Measurements from ENCODE around the gene TM2D3. TPM values are rescaled to one million over a fixed set of nuclear protein-coding genes. Genes with fewer than 3 reads are reported as not detected.

Gene TM2D3
- total RNA-seq, 1 experiment from 2014 or later, result 34.7 TPM

- Mint-ChIP-seq H3K4me1 (ENCODE audit: low read depth, unreplicated experiment) (peaks cover 4% of the 10 kb centered on the region), H3K9me3 (ENCODE audit: unreplicated experiment) (no peaks in the 10 kb centered on the region), H3K36me3 (ENCODE audit: insufficient read depth, unreplicated experiment) (peaks cover 6% of the 10 kb centered on the region), H3K4me3 (ENCODE audit: unreplicated experiment) (peak overlapping the region; percentile 79), H3K27me3 (ENCODE audit: insufficient read depth, unreplicated experiment) (no peaks in the 10 kb centered on the region), H3K27ac (ENCODE audit: unreplicated experiment) (peak overlapping the region; percentile 66)
- Histone ChIP-seq H3K4me3 (ENCODE audit: low read depth, low read length) (peak overlapping the region; percentile 73), H3K9me3 (no peaks in the 10 kb centered on the region), H3K4me1 (peaks cover 9% of the 10 kb centered on the region), H3K27me3 (replicated peaks; ENCODE audit: control insufficient read depth, insufficient read depth, low read length) (no peaks in the 10 kb centered on the region), H3K36me3 (ENCODE audit: control insufficient read depth, insufficient read depth, low read length) (no peaks in the 10 kb centered on the region)
- DNase-seq, result peak in 1 of 2 experiments; percentile 49
- no peak for TF ChIP-seq CTCF (IDR thresholded peaks at IDR 0.05; ENCODE audit: insufficient read depth in 1 of 2, low read depth in 1 of 2, low read length in 1 of 2, severe bottlenecking in 1 of 2, unreplicated experiment in 1 of 2)
- BruUV-seq (replicated peaks), result TSS peak; percentile 89
- intact Hi-C loops (cut with micrococcal nuclease; ENCODE audit: unreplicated experiment), result no loop called here
- CTCF ChIA-PET, result interaction anchor here (0.6 kb wide), 1 partner anchor 11 kb away, joined by 3 read pairs; no protein-coding TSS in a partner anchor
- POLR2A ChIA-PET, result no interaction called here
These were observed 727 bp upstream of the TM2D3 start for GRCh38 chr15:101652786-101653430.

- Mint-ChIP-seq H3K4me3 (ENCODE audit: unreplicated experiment) (peak overlapping the region; percentile 79), H3K9me3 (ENCODE audit: unreplicated experiment) (no peaks in the 10 kb centered on the region), H3K27ac (ENCODE audit: unreplicated experiment) (peak overlapping the region; percentile 66), H3K36me3 (ENCODE audit: insufficient read depth, unreplicated experiment) (peaks cover 6% of the 10 kb centered on the region), H3K27me3 (ENCODE audit: insufficient read depth, unreplicated experiment) (no peaks in the 10 kb centered on the region), H3K4me1 (ENCODE audit: low read depth, unreplicated experiment) (peaks cover 4% of the 10 kb centered on the region)
- no peak for DNase-seq
- intact Hi-C loops (cut with micrococcal nuclease; ENCODE audit: unreplicated experiment), result loop anchor here (2.0 kb wide), 1 partner anchor 355 kb away; no protein-coding TSS in a partner anchor
- Histone ChIP-seq H3K9me3 (no peaks in the 10 kb centered on the region), H3K27me3 (replicated peaks; ENCODE audit: control insufficient read depth, insufficient read depth, low read length) (no peaks in the 10 kb centered on the region), H3K36me3 (ENCODE audit: control insufficient read depth, insufficient read depth, low read length) (no peaks in the 10 kb centered on the region), H3K4me1 (peaks cover 9% of the 10 kb centered on the region), H3K4me3 (ENCODE audit: low read depth, low read length) (peak overlapping the region; percentile 73)
- ChIA-PET CTCF (interaction anchor here (0.6 to 1.3 kb wide), 3 partner anchors 10 to 363 kb away, joined by 3 to 5 read pairs (median 3); no protein-coding TSS in a partner anchor), POLR2A (no interaction called here)
- no TSS peak for BruUV-seq (replicated peaks)
- TF ChIP-seq CTCF (IDR thresholded peaks at IDR 0.05; ENCODE audit: insufficient read depth in 1 of 2, low read depth in 1 of 2, low read length in 1 of 2, severe bottlenecking in 1 of 2, unreplicated experiment in 1 of 2), result no peak
These were observed 555 bp downstream of the TM2D3 start for GRCh38 chr15:101651554-101652097.

GRCh38 chr15:101650145-101650544 is 2.0 kb downstream of the TM2D3 start:
- Histone ChIP-seq H3K27me3 (replicated peaks; ENCODE audit: control insufficient read depth, insufficient read depth, low read length) (no peaks in the 10 kb centered on the region), H3K9me3 (no peaks in the 10 kb centered on the region), H3K4me1 (peaks cover 9% of the 10 kb centered on the region), H3K36me3 (ENCODE audit: control insufficient read depth, insufficient read depth, low read length) (no peaks in the 10 kb centered on the region; the same call in 1 of the 2 replicates), H3K4me3 (ENCODE audit: low read depth, low read length) (no peak overlapping the region)
- no peak for DNase-seq
- H3K4me3 Mint-ChIP-seq (ENCODE audit: unreplicated experiment), result no peak overlapping the region
- H3K36me3 Mint-ChIP-seq (ENCODE audit: insufficient read depth, unreplicated experiment), result peaks cover 17% of the 10 kb centered on the region
- no peak overlapping the region for H3K27ac Mint-ChIP-seq (ENCODE audit: unreplicated experiment)
- H3K4me1 Mint-ChIP-seq (ENCODE audit: low read depth, unreplicated experiment), result peaks cover 4% of the 10 kb centered on the region
- intact Hi-C loops (cut with micrococcal nuclease; ENCODE audit: unreplicated experiment), result loop anchor here (2.0 kb wide), 1 partner anchor 353 kb away; no protein-coding TSS in a partner anchor
- H3K27me3 Mint-ChIP-seq (ENCODE audit: insufficient read depth, unreplicated experiment), result no peaks in the 10 kb centered on the region
- CTCF ChIA-PET, result no interaction called here
- no peak for TF ChIP-seq CTCF (IDR thresholded peaks at IDR 0.05; ENCODE audit: insufficient read depth in 1 of 2, low read depth in 1 of 2, low read length in 1 of 2, severe bottlenecking in 1 of 2, unreplicated experiment in 1 of 2)
- POLR2A ChIA-PET, result no interaction called here
- no peaks in the 10 kb centered on the region for H3K9me3 Mint-ChIP-seq (ENCODE audit: unreplicated experiment)
- BruUV-seq (replicated peaks), result no TSS peak
